GM21529 (cell line): ENCODE data around the gene HPX.
A peak's percentile ranks its signal among the peaks of the same experiment; 100 is the strongest.

Source experiments
- ATAC-seq: cut with Tn5 transposase; IDR thresholded peaks from one replicate; pipeline ENCODE4 v1.9.1; 2021; ENCODE audit not compliant: unreplicated experiment

HPX gene

GRCh38 chr11:6440906-6441358 is at the start of gene HPX:
Gene HPX (minus strand): TSS chr11:6440987. CDS start chr11:6440963, 24 bp downstream.
- no peak for ATAC-seq

GRCh38 chr11:6489306-6489705 is 48.5 kb upstream of the HPX start:
- ATAC-seq = no peak

- ATAC-seq = no peak
Observed at GRCh38 chr11:6488821-6489220, 48.0 kb upstream of the HPX start.

GRCh38 chr11:6488342-6488741 is 47.6 kb upstream of the HPX start:
- ATAC-seq = no peak

GRCh38 chr11:6486938-6487337 is 46.2 kb upstream of the HPX start:
- ATAC-seq = no peak

GRCh38 chr11:6486256-6486655 is 45.5 kb upstream of the HPX start:
- ATAC-seq = no peak

DNA sequence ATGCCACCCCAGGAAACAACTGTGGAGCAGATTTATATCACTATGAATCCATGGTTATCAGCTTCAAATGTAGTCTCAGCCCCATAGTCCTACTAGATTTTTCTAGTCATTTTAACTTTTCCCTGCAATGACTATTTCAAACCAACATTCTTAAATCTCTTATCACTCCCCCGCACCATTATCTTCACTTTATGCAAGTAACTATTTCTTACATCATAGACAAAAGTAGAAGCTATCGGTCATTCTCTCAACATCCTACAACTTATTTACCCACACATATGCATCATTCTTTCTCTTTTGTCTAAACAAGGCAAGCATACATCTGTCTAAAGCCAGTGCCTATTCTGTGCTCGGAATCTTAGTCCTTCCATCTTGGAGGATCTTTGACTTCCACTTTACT is 44.9 kb upstream of the HPX start:
- no peak for ATAC-seq

DNA sequence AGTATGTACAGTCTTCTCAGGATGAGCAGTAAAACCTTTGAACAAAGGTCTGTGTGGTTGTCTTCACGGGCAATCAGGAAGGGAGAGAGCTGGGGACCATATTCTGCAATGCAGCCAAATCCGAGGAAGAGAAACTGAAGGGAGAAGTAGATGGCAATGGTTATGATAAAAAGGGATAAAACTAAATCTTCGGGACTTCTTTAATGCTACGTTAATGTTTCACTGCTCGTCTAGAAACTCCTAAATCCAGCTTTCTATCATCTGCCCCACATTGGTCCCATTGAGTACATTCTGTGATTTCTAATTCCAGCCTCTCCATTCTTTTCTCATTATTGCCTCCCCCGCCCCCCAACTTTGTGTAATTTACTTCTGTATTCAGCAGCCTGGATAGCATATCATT is 42.2 kb upstream of the HPX start:
- ATAC-seq = no peak

GRCh38 chr11:6482441-6482840 is 41.7 kb upstream of the HPX start:
- no peak for ATAC-seq

- peak; percentile 6 for ATAC-seq
Observed at GRCh38 chr11:6481924-6482275, 41.1 kb upstream of the HPX start.

- ATAC-seq = peak; percentile 99
Observed at GRCh38 chr11:6481012-6481923, 40.5 kb upstream of the HPX start, which contains the start of the genes ARFIP2 and TIMM10B. Gene ARFIP2 (minus strand): TSS chr11:6481331. CDS start chr11:6480421, 910 bp downstream. Gene TIMM10B (plus strand): TSS chr11:6481501. CDS start chr11:6481517, 16 bp downstream.

GRCh38 chr11:6480299-6480914 is 39.6 kb upstream of the HPX start:
- no peak for ATAC-seq

DNA sequence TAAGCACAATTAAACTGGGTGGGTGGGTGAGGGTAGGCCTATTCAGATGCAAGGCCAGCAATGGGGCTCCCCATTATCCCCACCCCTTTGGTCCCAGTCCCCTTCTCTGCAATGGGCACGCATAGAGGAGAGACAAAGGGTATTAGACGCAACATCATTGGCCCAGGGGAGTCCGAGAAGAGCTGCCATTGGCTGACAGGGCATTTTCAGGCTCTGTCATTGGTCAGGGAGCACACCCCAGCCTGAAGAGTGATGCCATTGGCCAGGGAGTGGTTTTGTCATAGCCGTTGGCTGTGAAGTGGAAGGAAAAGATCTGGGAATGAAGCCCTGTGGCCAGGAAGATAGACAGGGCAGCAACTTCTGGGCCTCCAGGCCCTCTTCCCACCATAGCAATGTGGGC is 35.8 kb upstream of the HPX start:
- ATAC-seq = no peak

GRCh38 chr11:6475936-6476335 is 35.1 kb upstream of the HPX start:
- ATAC-seq = no peak

GRCh38 chr11:6474806-6475500 is 34.2 kb upstream of the HPX start:
- ATAC-seq = no peak

- ATAC-seq = no peak
Observed at GRCh38 chr11:6474413-6474792, 33.6 kb upstream of the HPX start.

GRCh38 chr11:6473451-6474412 is 32.9 kb upstream of the HPX start, which contains the start of gene TRIM3:
Gene TRIM3 (minus strand): TSS chr11:6473941. CDS start chr11:6465695, 8,246 bp downstream.
- ATAC-seq = peak; percentile 63

DNA sequence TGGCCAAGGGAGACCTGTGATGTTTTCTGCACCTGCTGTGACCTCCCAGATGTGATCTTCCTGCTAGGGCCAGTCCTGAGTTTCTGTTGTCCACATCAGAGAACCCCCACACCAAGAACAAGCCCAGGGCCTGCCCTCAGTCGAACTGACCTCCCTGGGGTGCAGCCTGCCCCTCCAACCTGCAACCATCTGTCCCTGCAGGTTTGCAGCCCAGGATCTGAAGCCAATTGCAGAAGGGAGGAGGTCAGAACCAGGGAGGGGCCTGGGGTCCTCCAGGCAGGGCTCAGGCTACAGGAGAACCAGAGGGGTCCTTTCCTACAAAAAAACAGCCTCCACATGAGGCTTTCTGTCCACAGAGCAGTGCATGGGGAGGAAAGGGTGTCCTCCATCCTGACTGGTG is 32.1 kb upstream of the HPX start:
- no peak for ATAC-seq

- ATAC-seq = no peak
Observed at GRCh38 chr11:6469599-6469998, 28.8 kb upstream of the HPX start.

GRCh38 chr11:6468712-6469495 is 28.1 kb upstream of the HPX start:
- ATAC-seq = peak; percentile 66
